IMR-90 (cell line): ENCODE measurements around the gene STAM2.

Experiments
- BHLHE40 ChIP-seq: fragments of 150-350 bp; IDR thresholded peaks from 2 replicates; pipeline ENCODE4 v1.6.1; 2016; ENCODE audit warnings: mild to moderate bottlenecking, low read depth, low read length
- MXI1 ChIP-seq: IDR thresholded peaks from 2 replicates; pipeline ENCODE4 v1.6.1; 2012; ENCODE audit warnings: low read depth, mild to moderate bottlenecking, low read length, moderate library complexity, borderline replicate concordance
- RCOR1 ChIP-seq: IDR thresholded peaks from 2 replicates; pipeline ENCODE4 v1.6.1; 2012; ENCODE audit warnings: mild to moderate bottlenecking, low read length, improper control_type of control experiment; ENCODE audit not compliant: insufficient replicate concordance
- TF ChIP-seq, protein P1 (sequence below): conservative IDR thresholded peaks from 2 replicates; pipeline ENCODE4 v1.5.1; 2012; ENCODE audit warnings: mild to moderate bottlenecking, low read depth, low read length, improper control_type of control experiment

DNA sequence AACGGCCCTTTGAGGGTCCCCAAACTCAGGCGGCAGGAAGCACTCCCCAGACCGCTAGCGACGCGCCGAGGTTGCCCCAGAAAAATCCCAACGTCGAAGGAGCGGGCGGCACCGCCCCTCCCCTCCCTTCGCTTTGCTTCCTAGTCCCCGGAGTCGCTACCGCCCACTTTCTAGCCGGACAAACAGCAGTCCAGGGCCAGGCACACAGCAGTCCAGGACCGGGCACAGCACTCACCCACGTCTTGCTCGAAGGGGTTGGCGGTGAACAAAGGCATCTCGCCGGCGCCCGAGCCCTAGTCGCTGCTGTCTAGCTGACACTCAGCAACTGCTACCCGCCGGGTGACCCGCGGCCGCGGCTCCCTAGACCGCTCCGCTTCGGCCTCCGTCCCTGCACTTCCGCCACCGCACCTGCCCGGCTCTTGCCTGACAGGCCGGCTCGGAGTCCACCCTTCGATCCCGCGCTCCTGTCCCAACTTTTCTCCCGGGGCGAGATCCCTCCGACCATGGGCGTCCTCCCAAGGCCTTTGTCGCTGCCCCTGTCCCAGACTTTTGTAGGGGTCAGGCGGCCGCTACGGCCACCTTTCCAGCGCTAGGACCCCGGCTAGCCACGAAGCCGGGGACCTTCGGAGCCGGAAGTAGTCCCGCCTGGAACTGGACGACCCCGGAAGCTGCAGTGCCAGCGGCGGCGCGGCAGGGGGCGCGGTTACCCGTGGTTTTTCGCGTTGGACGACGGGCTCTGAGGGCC, at the start of gene STAM2:
- TF ChIP-seq, protein P1, sequence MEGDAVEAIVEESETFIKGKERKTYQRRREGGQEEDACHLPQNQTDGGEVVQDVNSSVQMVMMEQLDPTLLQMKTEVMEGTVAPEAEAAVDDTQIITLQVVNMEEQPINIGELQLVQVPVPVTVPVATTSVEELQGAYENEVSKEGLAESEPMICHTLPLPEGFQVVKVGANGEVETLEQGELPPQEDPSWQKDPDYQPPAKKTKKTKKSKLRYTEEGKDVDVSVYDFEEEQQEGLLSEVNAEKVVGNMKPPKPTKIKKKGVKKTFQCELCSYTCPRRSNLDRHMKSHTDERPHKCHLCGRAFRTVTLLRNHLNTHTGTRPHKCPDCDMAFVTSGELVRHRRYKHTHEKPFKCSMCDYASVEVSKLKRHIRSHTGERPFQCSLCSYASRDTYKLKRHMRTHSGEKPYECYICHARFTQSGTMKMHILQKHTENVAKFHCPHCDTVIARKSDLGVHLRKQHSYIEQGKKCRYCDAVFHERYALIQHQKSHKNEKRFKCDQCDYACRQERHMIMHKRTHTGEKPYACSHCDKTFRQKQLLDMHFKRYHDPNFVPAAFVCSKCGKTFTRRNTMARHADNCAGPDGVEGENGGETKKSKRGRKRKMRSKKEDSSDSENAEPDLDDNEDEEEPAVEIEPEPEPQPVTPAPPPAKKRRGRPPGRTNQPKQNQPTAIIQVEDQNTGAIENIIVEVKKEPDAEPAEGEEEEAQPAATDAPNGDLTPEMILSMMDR = peak; percentile 99
- TF ChIP-seq RCOR1 (no peak), BHLHE40 (no peak), MXI1 (no peak; the same call in 1 of the 2 replicates)
